ENCODE results near the gene DPM3. TPM values are rescaled to one million over a fixed set of nuclear protein-coding genes. Genes with fewer than 3 reads are reported as not detected.
A peak's percentile ranks its signal among the peaks of the same experiment; 100 is the strongest.
"Not testable (repeated sequence)": the region's sequence is repeated elsewhere in the genome, so short reads cannot be mapped to it uniquely, and the experiment has no call there.

The DPM3 gene
- 57.0 TPM for polyA plus RNA-seq (2012; ENCODE audit: insufficient read depth, insufficient read length)

DNA sequence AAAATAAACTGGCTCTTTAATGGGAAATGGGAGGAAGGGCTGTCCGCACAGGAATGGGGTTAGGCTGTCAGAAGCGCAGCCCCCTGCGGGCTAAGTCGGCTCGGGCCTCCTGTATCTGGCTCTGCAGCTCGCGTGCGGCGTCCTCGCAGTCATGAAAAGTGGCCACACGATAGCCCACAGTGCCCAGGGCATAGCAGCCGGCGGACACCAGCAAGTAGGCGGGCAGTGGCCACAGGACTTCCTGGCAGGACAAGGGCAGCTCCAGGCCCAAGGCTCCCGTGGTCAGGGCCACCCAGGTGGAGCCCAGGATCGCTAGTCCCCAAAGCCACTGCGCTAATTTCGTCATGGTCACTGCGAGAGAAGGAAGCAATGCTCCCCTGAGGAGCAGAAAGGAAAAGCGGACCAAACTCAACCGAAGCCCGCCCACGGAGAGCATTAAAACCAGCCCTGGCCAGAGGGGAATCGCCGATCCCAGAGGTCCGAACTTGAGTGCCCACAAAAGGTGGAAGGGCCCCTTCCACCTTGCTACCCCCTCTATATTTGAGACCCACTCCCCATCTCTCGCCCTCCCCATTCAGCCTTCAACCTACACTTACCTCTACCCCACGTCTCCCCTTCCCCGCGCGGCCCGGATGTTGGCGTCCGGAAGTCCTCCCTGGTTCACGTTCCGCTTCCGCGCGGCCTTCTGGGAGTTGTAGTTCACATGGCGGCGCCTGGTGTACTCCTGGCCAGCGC lies at the start of gene DPM3:
Gene DPM3 (minus strand): TSS at position 637 of the 735 bp plus-strand sequence. CDS start 291 bp downstream, at position 346.
- DNase-seq (ENCODE audit: low read depth, low spot score), result peak; percentile 76
- H3K4me3 ChIP-seq (ENCODE audit: low read length), result peak within 1 kb of the TSS; percentile 98

DNA sequence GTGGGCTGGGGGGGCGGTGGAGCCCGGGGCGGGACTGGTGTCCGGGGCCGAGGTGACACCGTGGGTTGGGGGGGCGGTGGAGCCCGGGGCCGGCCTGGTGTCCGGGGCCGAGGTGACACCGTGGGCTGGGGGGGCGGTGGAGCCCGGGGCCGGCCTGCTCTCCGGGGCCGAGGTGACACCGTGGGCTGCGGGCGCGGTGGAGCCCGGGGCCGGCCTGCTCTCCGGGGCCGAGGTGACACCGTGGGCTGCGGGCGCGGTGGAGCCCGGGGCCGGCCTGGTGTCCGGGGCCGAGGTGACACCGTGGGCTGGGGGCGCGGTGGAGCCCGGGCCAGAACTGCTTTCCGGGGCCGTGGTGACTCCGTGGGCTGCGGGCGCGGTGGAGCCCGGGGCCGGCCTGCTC lies 49.6 kb upstream of the DPM3 start:
- not testable (repeated sequence) for DNase-seq (ENCODE audit: low read depth, low spot score); H3K4me3 ChIP-seq (ENCODE audit: low read length)

DNA sequence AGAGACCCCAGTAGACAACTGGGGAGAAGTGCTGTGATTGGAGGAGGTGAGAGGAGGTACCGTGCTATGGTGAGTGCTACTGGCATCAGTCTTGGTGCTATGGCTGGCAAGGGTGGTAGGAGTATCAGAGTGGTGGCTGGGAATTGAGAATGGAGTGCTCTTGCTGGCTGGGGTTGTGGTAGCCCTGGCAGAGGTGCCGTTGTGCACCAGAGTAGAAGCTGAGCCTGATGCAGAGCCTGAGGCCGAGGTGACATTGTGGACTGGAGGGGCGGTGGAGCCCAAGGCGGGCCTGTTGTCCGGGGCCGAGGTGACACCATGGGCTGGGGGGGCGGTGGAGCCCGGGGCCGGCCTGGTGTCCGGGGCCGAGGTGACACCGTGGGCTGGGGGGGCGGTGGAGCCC lies 47.9 kb upstream of the DPM3 start:
- no peak for DNase-seq (ENCODE audit: low read depth, low spot score)
- no peak overlapping the region for H3K4me3 ChIP-seq (ENCODE audit: low read length)

GRCh38 chr1:155187456-155187891 lies 47.1 kb upstream of the DPM3 start:
- no peak overlapping the region for H3K4me3 ChIP-seq (ENCODE audit: low read length)
- DNase-seq (ENCODE audit: low read depth, low spot score), result no peak

GRCh38 chr1:155186794-155187455 lies 46.6 kb upstream of the DPM3 start:
- no peak overlapping the region for H3K4me3 ChIP-seq (ENCODE audit: low read length)
- no peak for DNase-seq (ENCODE audit: low read depth, low spot score)

GRCh38 chr1:155186067-155186793 lies 45.9 kb upstream of the DPM3 start:
- no peak overlapping the region for H3K4me3 ChIP-seq (ENCODE audit: low read length)
- DNase-seq (ENCODE audit: low read depth, low spot score), result no peak

DNA sequence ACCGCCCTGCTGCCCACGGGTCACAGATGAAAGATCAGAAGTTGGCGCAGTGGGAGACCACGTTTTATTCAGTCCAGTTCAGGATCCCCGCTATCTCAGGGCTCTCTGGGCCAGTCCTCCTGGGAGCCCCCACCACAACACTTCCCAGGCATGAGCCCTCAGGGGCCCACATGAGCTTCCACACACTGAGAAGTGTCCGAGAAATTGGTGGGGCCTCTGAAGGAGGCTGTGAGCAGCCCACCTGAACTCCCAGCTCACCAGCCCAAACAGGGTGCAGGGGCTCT lies 45.4 kb upstream of the DPM3 start:
- DNase-seq (ENCODE audit: low read depth, low spot score), result no peak
- H3K4me3 ChIP-seq (ENCODE audit: low read length), result no peak overlapping the region

DNA sequence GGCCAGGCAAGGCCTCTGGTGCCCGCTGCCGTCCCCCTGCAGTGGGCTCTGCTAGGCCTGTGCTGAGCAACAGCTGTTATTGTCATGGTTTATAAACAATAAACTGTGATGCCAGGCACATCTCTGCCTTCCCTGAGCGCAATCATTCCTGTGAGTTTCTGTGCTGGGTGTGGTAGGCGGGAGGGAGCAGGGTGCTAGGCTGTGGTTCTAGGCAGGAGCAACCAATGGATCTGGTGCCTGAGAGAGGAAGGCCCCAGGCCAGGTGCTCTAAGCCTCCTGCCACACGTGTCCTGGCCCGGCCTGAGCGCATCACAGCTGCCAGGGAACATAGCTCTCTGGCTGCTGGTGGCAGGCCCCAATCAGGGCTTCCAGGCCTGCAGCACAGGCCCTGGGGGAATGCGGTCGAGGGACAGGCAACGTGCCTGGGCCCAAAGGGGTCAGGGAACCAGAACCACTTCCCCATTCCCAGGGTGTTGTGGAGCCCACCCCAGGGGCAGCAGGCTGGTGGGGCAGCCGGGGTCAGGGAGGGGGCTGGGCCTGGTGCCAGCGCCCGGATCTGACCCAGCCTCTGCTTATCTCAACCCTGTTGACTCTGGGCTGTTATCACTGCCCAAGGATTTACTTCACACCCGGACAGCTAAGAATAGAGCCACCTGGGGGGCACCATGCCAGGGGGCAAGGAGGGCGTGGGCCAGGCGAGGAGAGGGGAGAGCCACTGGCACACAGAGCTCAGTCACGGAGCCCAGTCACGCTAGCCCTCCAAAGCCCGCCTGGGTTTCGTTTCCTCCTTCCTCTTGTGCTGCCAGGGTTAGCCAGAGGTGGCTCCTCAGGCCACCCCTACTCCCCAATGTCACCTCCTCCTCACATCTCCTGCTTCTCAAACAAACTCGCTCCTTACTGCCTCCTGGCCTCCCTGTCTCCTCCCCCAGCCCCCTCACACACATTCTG lies 44.8 kb upstream of the DPM3 start:
- H3K4me3 ChIP-seq (ENCODE audit: low read length), result no peak overlapping the region
- no peak for DNase-seq (ENCODE audit: low read depth, low spot score)

GRCh38 chr1:155184351-155184811 lies 44.0 kb upstream of the DPM3 start:
- DNase-seq (ENCODE audit: low read depth, low spot score), result no peak
- no peak overlapping the region for H3K4me3 ChIP-seq (ENCODE audit: low read length)

DNA sequence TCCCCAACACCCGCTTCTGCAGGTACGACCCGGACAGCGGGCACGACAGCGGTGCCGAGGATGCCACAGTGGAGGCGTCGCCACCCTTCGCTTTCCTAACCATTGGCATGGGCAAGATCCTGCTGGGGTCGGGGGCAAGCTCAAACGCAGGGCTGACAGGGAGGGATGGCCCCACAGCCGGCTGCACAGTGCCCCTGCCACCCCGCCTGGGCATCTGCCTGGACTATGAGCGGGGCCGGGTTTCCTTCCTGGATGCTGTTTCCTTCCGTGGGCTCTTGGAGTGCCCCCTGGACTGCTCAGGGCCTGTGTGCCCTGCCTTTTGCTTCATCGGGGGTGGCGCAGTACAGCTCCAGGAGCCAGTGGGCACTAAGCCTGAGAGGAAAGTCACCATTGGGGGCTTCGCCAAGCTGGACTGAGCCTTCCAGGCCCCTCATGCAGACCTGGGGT lies 43.5 kb upstream of the DPM3 start:
- no peak for DNase-seq (ENCODE audit: low read depth, low spot score)
- H3K4me3 ChIP-seq (ENCODE audit: low read length), result no peak overlapping the region

DNA sequence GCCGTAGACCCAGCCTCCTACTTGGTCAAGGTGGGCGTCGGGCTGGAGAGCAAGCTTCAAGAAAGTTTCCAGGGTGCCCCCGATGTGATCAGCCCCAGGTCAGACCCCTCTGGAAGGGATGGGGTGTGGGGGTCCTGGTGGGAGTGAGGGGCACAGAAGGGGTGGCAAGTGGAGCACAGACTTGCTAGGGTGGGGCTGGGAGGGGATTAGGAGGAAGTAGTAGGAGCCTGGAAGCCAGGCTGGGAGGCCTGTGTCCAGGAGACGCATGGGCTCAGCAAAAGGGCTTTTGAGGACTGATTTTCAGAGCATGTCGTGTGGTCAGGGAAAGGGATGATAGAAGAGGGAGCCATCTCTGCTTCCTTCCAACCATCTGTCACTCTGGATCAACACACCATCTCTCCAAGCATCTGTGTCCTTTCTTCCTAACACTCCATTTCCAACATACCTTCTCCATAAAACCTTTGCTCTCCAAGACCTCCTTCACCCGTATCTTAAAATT lies 41.8 kb upstream of the DPM3 start:
- no peak for DNase-seq (ENCODE audit: low read depth, low spot score)
- no peak overlapping the region for H3K4me3 ChIP-seq (ENCODE audit: low read length)

DNA sequence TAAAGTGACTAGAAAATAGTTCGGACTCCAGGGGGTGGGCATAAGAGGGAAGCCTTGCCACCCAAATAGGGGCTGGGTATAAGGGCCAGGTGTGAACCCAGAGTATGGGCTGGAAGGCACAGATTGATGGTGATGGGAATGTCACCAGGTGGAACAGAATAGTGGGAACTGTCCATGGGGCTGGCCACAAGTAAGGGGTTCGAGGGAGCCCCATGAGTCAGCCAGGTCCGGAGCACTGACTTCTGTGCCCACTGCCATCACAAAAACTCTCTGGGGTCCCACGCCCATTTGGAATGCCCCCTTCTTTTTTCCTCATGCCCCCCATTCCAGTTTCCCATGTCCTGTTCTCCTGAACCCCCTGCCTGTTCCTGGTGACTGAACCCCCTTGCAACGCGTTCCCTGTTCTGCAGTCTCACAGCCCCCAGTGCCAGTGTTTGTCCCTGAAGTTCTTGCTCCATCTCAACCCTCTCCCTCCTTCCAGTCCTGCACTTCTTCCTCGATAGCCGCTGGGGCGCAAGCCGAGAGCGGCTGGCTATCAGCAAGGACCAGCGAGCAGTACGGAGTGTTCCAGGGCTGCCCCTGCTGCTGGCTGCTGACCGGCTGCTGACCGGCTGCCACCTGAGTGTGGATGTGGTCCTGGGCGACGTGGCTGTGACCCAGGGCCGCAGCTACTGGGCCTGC lies 41.2 kb upstream of the DPM3 start:
- H3K4me3 ChIP-seq (ENCODE audit: low read length), result no peak overlapping the region

DNA sequence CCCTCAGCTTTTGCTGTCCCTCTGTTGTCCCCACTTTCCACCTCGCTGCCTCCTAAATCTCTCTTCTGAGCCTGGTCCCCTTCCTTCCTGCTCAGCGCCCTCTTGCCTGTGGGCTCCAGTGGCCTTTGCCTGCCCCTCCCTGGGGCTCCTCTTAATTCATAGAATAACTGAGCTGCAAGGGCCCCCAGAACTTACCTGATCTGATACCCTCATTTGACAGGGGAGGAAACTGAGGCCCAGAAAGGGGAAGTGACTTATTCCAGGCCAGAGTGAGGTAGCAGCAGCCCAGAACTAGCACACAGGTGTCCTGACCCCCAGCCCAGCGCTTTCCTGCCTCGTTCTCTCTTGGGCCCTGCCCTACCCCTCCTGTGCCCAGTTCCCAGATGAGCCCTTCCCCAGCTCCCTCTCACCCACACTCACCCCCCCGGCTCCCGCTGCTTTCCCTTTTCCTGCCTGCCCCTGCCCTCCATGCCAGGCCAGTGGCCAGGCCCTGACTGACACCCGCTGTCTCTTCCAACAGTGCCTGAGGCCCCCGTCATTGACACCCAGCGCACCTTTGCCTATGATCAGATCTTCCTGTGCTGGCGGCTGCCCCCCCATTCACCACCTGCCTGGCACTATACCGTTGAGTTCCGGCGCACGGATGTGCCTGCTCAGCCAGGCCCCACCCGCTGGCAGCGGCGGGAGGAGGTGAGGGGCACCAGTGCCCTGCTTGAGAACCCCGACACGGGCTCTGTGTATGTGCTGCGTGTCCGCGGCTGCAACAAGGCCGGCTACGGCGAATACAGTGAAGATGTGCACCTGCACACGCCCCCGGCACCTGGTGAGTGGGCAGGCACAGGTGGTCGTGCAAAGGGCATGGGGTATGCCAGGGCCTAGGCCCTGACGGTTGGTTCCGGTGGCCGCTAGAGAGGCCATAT lies 39.0 kb upstream of the DPM3 start:
- no peak overlapping the region for H3K4me3 ChIP-seq (ENCODE audit: low read length)
- DNase-seq (ENCODE audit: low read depth, low spot score), result no peak

More for the DNA sequence above, 41.2 kb upstream of the DPM3 start:
- no peak for DNase-seq (ENCODE audit: low read depth, low spot score)

- DNase-seq (ENCODE audit: low read depth, low spot score), result no peak
- no peak overlapping the region for H3K4me3 ChIP-seq (ENCODE audit: low read length)
Measured at GRCh38 chr1:155178441-155179111, 38.2 kb upstream of the DPM3 start.

GRCh38 chr1:155177918-155178281 lies 37.6 kb upstream of the DPM3 start:
- no peak for DNase-seq (ENCODE audit: low read depth, low spot score)
- H3K4me3 ChIP-seq (ENCODE audit: low read length), result no peak overlapping the region

DNA sequence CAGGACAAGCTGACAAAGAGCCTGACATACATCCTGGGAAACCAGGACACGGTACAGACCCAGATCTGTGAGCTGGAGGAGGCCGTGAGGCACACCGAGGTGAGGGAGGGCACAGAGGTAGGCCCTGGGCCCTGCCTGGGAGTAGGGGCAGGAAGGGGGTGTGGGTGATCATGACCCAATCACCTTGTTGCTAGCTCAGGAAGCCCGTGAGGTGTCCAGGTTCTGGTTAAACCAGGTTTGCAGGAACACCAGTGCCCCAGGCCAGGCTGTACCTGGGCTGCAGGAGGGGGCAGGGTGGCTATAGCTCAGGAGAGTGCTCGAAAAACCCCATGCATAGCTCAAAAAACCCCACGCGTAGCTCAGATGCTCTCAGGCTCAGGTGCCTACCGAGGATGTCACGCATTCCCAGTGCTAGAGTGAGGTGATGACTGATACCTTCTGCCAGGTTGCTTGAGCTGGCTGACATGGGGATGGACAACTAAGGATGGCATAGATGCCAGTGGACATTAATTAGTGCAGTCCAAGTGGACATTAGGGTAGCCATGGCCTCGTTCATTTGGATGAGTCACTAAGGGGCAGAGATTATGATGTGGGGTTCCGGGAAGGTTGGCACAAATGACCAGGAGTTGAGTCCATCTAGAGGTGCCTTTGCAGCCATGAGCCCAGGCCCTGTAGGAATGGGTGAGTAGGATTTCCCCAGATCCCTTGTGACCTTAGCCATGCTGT lies 37.0 kb upstream of the DPM3 start:
- H3K4me3 ChIP-seq (ENCODE audit: low read length), result no peak overlapping the region

More for the DNA sequence above, 37.0 kb upstream of the DPM3 start:
- no peak for DNase-seq (ENCODE audit: low read depth, low spot score)
